LHCN-M2 (cell line): ENCODE data around the gene IL1F10. TPM values are rescaled to one million over a fixed set of nuclear protein-coding genes. Genes with fewer than 3 reads are reported as not detected.
"Not testable (repeated sequence)": the region's sequence is repeated elsewhere in the genome, so short reads cannot be mapped to it uniquely, and the experiment has no call there.

Experiments
- DNase-seq: peaks from one replicate; pipeline ENCODE4 v3.0.0-alpha.2; 2012; ENCODE audit warnings: low read depth
- total RNA-seq: library from RNA; depleted of rRNA; stranded (reverse); fragments of >200 nt; gene quantifications from 2 replicates; pipeline ENCODE4 v1.2.3, GENCODE V29; 2014

IL1F10 gene
- total RNA-seq, 1 experiment from 2014 or later, result not detected

GRCh38 chr2:113081488-113082210 lies 13.9 kb downstream of the IL1F10 start:
- DNase-seq, result no peak

GRCh38 chr2:113083296-113083695 lies 15.5 kb downstream of the IL1F10 start:
- no peak for DNase-seq

GRCh38 chr2:113084249-113085000 lies 16.7 kb downstream of the IL1F10 start:
- DNase-seq, result peak; percentile 8

GRCh38 chr2:113085542-113085941 lies 17.8 kb downstream of the IL1F10 start:
- DNase-seq, result no peak

GRCh38 chr2:113088213-113088992 lies 20.6 kb downstream of the IL1F10 start:
- DNase-seq, result no peak

- DNase-seq, result no peak
Observed at GRCh38 chr2:113089916-113090315, 22.1 kb downstream of the IL1F10 start.

- no peak for DNase-seq
Observed at GRCh38 chr2:113091231-113091896, 23.6 kb downstream of the IL1F10 start.

GRCh38 chr2:113092864-113093612 lies 25.3 kb downstream of the IL1F10 start:
- no peak for DNase-seq

GRCh38 chr2:113093613-113093977 lies 25.8 kb downstream of the IL1F10 start:
- DNase-seq, result no peak

- not testable (repeated sequence) for DNase-seq
Observed at GRCh38 chr2:113096306-113096705, 28.5 kb downstream of the IL1F10 start.

- DNase-seq, result not testable (repeated sequence)
Observed at GRCh38 chr2:113096842-113097618, 29.3 kb downstream of the IL1F10 start.

- DNase-seq, result no peak
Observed at GRCh38 chr2:113098041-113098440, 30.3 kb downstream of the IL1F10 start.

GRCh38 chr2:113098532-113098931 lies 30.8 kb downstream of the IL1F10 start:
- no peak for DNase-seq

- no peak for DNase-seq
Observed at GRCh38 chr2:113102133-113102532, 34.4 kb downstream of the IL1F10 start.

GRCh38 chr2:113103277-113103676 lies 35.5 kb downstream of the IL1F10 start:
- no peak for DNase-seq

- DNase-seq, result no peak
Observed at GRCh38 chr2:113104054-113104611, 36.4 kb downstream of the IL1F10 start.

- peak; percentile 29 for DNase-seq
Observed at GRCh38 chr2:113105047-113105785, 37.4 kb downstream of the IL1F10 start.

GRCh38 chr2:113111121-113111520 lies 43.4 kb downstream of the IL1F10 start:
- no peak for DNase-seq

GRCh38 chr2:113111823-113112287 lies 44.1 kb downstream of the IL1F10 start:
- DNase-seq, result no peak
